HG03060 (cell line): ENCODE data around the gene GNPTG.

ENCODE experiments used
- ATAC-seq: cut with Tn5 transposase; IDR thresholded peaks from one replicate; pipeline ENCODE4 v1.9.1; 2021; ENCODE audit warnings: low read depth, moderate number of reproducible peaks; ENCODE audit not compliant: unreplicated experiment

Gene GNPTG

GRCh38 chr16:1333149-1333812, 18.4 kb upstream of the GNPTG start, which contains the start of gene BAIAP3:
TSS of gene BAIAP3 (plus strand) at chr16:1333645. CDS start at chr16:1338550, 4,905 bp downstream.
- ATAC-seq, result no peak

DNA sequence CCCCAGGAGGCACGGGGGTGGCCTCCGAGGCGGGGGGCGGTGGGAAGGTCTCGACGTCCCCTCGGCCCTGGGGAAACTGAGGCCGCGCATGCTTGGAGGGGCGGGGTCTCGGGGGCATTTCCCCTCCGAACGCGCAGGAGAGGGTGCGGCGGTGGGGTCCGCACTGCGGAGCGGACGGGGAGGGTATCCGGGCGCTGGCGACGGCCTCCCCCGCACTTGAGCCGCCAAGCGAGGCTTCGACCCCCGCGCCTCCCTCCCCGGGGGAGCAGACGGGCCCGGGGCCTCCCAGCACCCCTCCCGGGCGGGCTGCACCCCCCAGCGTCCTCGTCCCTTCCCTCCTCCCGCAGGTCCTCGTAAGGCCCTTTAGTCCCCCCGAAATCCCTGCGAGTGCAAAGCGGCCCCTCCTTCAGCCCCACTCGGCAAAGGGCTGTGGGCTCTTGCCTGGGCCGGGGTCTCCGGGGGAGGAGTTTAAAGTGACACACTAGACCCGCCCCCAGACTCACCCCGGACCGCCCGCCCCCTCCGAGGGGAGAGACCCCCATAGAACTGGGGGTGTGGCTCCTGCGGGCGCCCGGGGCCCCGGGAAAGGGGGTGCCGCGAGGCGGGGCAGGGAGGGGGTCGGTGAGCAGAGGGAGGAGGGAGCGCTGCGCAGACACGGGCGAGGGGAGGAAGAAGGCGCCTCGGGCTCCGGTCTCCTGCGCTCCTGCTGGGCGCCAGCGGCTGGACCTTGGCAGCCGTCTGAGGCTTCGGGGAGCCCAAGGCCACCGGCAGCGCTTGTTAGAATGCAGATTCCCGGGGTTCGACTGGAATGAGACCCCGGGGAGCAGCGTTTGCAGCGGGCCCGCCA, 17.7 kb upstream of the GNPTG start:
- ATAC-seq, result no peak

- no peak for ATAC-seq
Measured at GRCh38 chr16:1334739-1335138, 17.0 kb upstream of the GNPTG start.

- no peak for ATAC-seq
Measured at GRCh38 chr16:1335211-1335971, 16.3 kb upstream of the GNPTG start.

GRCh38 chr16:1335996-1336395, 15.7 kb upstream of the GNPTG start:
- no peak for ATAC-seq

GRCh38 chr16:1336619-1337018, 15.1 kb upstream of the GNPTG start:
- no peak for ATAC-seq

- no peak for ATAC-seq
Measured at GRCh38 chr16:1337486-1337885, 14.2 kb upstream of the GNPTG start.

GRCh38 chr16:1338119-1338730, 13.5 kb upstream of the GNPTG start:
- no peak for ATAC-seq

- no peak for ATAC-seq
Measured at GRCh38 chr16:1338855-1339675, 12.7 kb upstream of the GNPTG start.

GRCh38 chr16:1340730-1341494, 10.8 kb upstream of the GNPTG start:
- no peak for ATAC-seq

DNA sequence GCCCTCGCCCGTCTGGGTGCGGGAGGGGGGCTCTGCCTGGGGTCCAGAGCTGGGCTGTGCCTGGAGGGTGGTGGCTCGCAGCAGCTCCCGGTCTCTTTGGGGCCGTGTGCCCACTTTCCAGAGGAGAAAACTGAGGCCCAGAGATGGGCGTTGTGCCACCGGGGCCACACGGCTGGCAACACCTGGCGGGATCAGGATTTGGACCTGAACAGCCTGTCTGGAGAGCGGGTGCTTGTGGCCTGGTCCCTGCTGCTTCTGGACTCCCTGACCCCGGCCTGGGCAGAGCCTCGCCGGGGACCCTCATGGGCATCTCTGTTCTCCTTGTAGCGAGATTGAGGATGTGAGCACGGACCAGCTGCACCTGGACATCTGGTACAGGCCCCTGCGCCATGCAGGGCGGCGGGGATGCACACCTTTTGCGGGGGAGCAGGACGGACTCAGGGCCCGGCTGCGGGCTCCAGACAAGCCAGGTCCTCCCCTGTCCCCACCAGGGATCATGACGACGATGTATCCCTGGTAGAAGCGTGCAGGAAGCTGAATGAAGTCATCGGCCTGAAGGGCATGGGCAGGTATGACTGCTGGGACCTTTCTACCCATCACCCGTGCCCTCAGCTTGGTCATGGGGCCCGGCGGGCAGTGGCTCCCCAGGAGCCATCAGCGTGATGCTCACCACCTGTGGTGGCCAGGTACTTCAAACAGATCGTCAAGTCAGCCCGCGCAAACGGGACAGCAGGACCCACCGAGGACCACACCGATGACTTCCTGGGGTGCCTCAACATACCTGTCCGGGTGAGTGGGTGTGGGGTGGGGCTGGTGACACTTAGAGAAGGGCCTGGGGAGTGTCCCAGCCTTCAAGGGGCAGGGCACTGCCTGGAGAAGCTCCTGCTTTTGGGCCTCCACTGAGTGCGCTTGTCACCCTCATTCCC, 10.0 kb upstream of the GNPTG start:
- no peak for ATAC-seq

- peak; percentile 81 for ATAC-seq
Measured at GRCh38 chr16:1342526-1343427, 9.0 kb upstream of the GNPTG start.

- no peak for ATAC-seq
Measured at GRCh38 chr16:1343428-1344242, 8.1 kb upstream of the GNPTG start.

DNA sequence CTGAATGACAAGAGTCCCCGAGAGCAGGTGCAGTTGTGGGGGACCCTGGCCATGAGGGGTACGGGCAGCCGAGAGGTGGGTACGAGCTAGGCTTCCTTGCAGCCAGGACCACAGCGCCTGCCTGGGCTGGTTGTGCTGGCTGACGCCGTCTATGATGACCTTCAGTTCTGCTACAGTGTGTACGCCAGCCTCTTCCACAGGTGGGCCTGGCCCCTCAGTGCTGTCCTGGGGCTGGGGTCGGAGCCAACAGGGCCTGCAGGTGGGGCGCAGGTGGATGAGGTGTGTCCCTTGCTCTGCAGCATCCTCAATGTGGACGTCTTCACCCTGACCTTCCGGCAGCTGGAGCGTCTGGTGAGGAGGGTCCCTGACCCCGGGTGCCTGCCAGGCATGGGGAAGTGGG, 7.2 kb upstream of the GNPTG start:
- no peak for ATAC-seq

GRCh38 chr16:1345087-1345486, 6.6 kb upstream of the GNPTG start:
- ATAC-seq, result no peak
